SH-SY5Y (cell line): ENCODE measurements around the gene TAPT1.

Source experiments
- GATA2 ChIP-seq: IDR thresholded peaks from 2 replicates; pipeline ENCODE4 v1.6.1; 2011; ENCODE audit warnings: mild to moderate bottlenecking, low read depth, low read length
- GATA3 ChIP-seq: IDR thresholded peaks from 2 replicates; pipeline ENCODE4 v1.6.1; 2011; ENCODE audit warnings: low read depth, mild to moderate bottlenecking, low read length, moderate library complexity

DNA sequence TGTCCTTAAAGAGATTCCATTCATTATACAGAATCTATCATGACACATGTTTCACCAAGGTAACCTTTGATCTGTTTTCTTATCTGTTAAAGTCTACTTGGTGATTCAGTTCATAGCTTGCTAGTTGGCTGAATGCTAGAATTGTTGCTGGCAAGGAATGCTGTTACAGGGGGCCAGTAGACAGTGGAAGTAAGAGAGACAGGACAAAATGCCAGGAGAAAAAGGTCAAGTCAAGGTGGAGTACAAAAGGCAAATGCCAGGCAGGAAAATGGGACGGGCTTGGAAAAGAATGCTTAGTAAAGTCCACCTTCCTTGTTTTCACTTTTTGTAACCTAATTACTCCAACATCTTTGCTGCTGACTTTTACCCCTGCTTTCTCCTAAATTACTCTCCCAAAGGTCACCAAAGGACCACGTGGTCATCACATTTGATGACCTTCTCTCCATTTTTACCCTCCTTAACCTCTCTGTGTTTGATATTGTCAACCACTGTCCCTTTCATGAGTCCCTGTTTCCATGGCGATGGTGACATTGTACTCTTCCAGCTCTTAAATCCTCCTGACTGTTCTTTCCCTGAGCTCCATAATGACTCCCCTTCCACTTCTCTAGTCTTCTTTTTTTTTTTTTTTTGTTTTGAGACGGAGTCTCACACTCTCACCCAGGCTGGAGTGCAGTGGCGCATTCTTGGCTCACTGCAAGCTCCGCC lies 24.5 kb upstream of the TAPT1 start:
- no peak for TF ChIP-seq GATA3
- TF ChIP-seq GATA2, result no peak
